Transverse colon (tissue), 4 donors: ENCODE results near the gene PRKCE. TPM values are rescaled to one million over a fixed set of nuclear protein-coding genes. Genes with fewer than 3 reads are reported as not detected.

Source experiments
- DNase-seq: peaks from one replicate; pipeline ENCODE4 v3.0.0-alpha.2; 2019
- H3K27ac ChIP-seq, 4 donors: fragments of 200-600 bp; sonication (generic); 2 replicates each; pipeline ENCODE4 v1.5.1; 2016 to 2018; ENCODE audit warnings: inconsistent platforms in 4 of 4
- H3K27me3 ChIP-seq: fragments of 200-600 bp; sonication (generic); 2 replicates; pipeline ENCODE4 v1.5.1; 2017; ENCODE audit warnings: inconsistent platforms
- H3K36me3 ChIP-seq, 4 donors: fragments of 200-600 bp; sonication (generic); 2 replicates each; pipeline ENCODE4 v1.5.1; 2017 to 2019; ENCODE audit warnings: inconsistent platforms in 4 of 4
- H3K4me1 ChIP-seq, 4 donors: fragments of 200-600 bp; sonication (generic); 2 replicates each; pipeline ENCODE4 v1.5.1; 2017 to 2020; ENCODE audit warnings: inconsistent platforms in 4 of 4
- H3K4me3 ChIP-seq, 4 donors: fragments of 200-600 bp; sonication (generic); 1 replicate in 1 of 4; 2 replicates in 3 of 4; pipeline versions ENCODE4 v1.5.1 to v1.6.1; 2017 to 2019; ENCODE audit warnings: inconsistent platforms in 4 of 4
- H3K9me3 ChIP-seq, 2 donors: fragments of 200-600 bp; sonication (generic); 2 replicates each; pipeline ENCODE4 v1.5.1; 2017 to 2019; ENCODE audit warnings: inconsistent platforms in 2 of 2
- EP300 ChIP-seq: sonication (generic); formaldehyde crosslinking; IDR thresholded peaks from one replicate; pipeline ENCODE4 v1.6.1; 2017; ENCODE audit warnings: antibody characterized with exemption, low read depth
- POLR2A ChIP-seq: fragments of 450-650 bp; IDR thresholded peaks from one replicate; pipeline ENCODE4 v1.6.1; 2016; ENCODE audit warnings: antibody characterized with exemption, mild to moderate bottlenecking, moderate library complexity
- POLR2AphosphoS5 ChIP-seq, 3 donors: sonication (generic); formaldehyde crosslinking; IDR thresholded peaks; one replicate each; pipeline ENCODE4 v1.6.1; 2016; ENCODE audit warnings: antibody characterized with exemption in 3 of 3
- WGBS, 2 donors: methylation state at CpG; one replicate each; pipeline ENCODE4 v1.1.5; 2018; ENCODE audit warnings: low coverage in 1 of 2; 5-methylcytosine and 5-hydroxymethylcytosine counted together
- in situ Hi-C, 4 donors: fragments of 200-750 bp; cut with MboI; loops; one replicate each; pipeline versions ENCODE4 v1.15.0 to v1.15.1; 2017; ENCODE audit warnings: low sequenced_read_pairs in 3 of 4, low pct_ligation_motif_present in 1 of 4, low pct_unique_long_range_greater_than_20kb in 1 of 4
- intact Hi-C: fragments of 100-400 bp; cut with DNase I; formaldehyde crosslinking; loops from one replicate; pipeline ENCODE4 v1.15.1; 2023; ENCODE audit warnings: low total_unique reads
- total RNA-seq, 4 donors: library from RNA; depleted of rRNA; stranded (reverse); fragments of >200 nt; gene quantifications; one replicate each; pipeline ENCODE4 v1.1.0, GENCODE V29; 2016
- TF ChIP-seq, protein P1 (sequence below), 5 experiments: fragments of 200-600 bp in 3 of 5; fragments of 450-650 bp in 2 of 5; sonication (generic) in 3 of 5; IDR thresholded peaks; 1 replicate in 2 of 5; 2 replicates in 3 of 5; pipeline ENCODE4 v1.5.1; 2016 to 2017; ENCODE audit warnings: antibody characterized with exemption in 5 of 5, inconsistent platforms in 3 of 5, mild to moderate bottlenecking in 2 of 5, moderate library complexity in 1 of 5

The PRKCE gene
- total RNA-seq, 4 donors from 2014 or later, result 8.6 to 20.6 (median 11.3) TPM

DNA sequence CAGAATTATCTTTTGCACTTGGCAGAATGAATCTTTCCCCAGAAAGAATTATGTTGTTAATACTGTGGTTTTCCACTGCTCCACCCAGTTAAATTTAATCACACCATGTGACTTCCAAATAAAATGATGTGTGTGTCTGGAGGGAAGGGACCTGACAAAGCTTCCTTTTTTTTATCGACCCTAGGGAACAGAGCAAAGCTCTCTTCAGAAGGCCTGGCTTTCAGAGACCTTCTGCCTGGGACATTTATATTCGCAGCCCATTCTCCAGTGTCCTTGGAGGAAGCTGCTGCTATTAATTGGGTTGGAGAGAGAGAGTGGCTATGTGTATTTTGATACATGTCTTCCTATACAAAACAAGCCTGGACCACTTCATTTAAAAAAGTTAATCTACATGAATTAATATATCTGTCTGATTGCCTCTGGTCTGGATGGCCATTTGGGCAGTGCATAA, 233.7 kb downstream of the PRKCE start:
- H3K9me3 ChIP-seq, result no peaks in the 10 kb centered on the region
- peak overlapping the region; percentile 61 to 80 (median 69) for H3K27ac ChIP-seq
- no peak for DNase-seq
- in situ Hi-C loops, result no loop called here
- 20 to 45% methylated on average over 1 to 2 of the region's 2 CpGs for WGBS, 2 donors
- H3K4me1 ChIP-seq, result peaks cover 33 to 77% (median 48%) of the 10 kb centered on the region in 4 donors
- H3K4me3 ChIP-seq, result no peak overlapping the region
- intact Hi-C loops, result loop anchor here (10.0 kb wide), 2 partner anchors 50 to 60 kb away; no protein-coding TSS in a partner anchor
- H3K27me3 ChIP-seq, result no peaks in the 10 kb centered on the region
- no peaks in the 10 kb centered on the region for H3K36me3 ChIP-seq
- TF ChIP-seq, protein P1, sequence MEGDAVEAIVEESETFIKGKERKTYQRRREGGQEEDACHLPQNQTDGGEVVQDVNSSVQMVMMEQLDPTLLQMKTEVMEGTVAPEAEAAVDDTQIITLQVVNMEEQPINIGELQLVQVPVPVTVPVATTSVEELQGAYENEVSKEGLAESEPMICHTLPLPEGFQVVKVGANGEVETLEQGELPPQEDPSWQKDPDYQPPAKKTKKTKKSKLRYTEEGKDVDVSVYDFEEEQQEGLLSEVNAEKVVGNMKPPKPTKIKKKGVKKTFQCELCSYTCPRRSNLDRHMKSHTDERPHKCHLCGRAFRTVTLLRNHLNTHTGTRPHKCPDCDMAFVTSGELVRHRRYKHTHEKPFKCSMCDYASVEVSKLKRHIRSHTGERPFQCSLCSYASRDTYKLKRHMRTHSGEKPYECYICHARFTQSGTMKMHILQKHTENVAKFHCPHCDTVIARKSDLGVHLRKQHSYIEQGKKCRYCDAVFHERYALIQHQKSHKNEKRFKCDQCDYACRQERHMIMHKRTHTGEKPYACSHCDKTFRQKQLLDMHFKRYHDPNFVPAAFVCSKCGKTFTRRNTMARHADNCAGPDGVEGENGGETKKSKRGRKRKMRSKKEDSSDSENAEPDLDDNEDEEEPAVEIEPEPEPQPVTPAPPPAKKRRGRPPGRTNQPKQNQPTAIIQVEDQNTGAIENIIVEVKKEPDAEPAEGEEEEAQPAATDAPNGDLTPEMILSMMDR (IDR thresholded peaks at IDR 0.05), result no peak
- TF ChIP-seq EP300 (no peak), POLR2AphosphoS5 (IDR thresholded peaks at IDR 0.05) (no peak), POLR2A (no peak)

- DNase-seq, result no peak
- Histone ChIP-seq H3K27me3 (no peaks in the 10 kb centered on the region), H3K9me3 (no peaks in the 10 kb centered on the region), H3K4me3 (no peak overlapping the region), H3K36me3 (no peaks in the 10 kb centered on the region), H3K4me1 (peaks cover 33 to 82% (median 48%) of the 10 kb centered on the region in 4 donors), H3K27ac (peak overlapping the region; percentile 61 to 80 (median 69))
- intact Hi-C loops (loop anchor here (10.0 kb wide), 2 partner anchors 49 to 61 kb away; no protein-coding TSS in a partner anchor), in situ Hi-C loops (no loop called here)
- TF ChIP-seq POLR2A, result no peak
- peak in 1 of 3 donors; percentile 48 for TF ChIP-seq POLR2AphosphoS5 (IDR thresholded peaks at IDR 0.05)
- TF ChIP-seq EP300, result no peak
- 67 to 84% methylated on average over 2 to 3 of the region's 3 CpGs for WGBS, 2 donors
These were observed 234.7 kb downstream of the PRKCE start for GRCh38 chr2:45886171-45886663.

DNA sequence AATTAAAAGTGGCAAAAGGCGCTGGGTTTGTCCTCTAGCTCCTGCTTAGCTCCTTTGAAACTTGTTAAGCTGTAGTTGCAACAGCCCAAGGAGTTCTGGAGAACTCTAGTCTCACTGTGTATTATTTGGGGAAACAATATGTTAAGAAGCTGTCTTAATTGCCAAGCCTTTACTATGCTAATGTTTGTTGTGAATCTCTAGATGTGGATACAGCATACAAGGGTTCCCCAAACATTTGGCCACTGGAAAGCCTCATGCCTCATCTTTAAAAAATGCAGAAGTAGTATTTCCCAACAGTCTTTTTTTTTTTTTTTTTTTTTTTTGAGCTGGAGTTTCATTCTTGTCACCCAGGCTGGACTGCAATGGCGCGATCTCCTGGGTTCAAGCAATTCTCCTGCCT, 236.7 kb downstream of the PRKCE start:
- TF ChIP-seq EP300 (no peak), POLR2AphosphoS5 (IDR thresholded peaks at IDR 0.05) (no peak), POLR2A (no peak)
- TF ChIP-seq, protein P1 (IDR thresholded peaks at IDR 0.05), result no peak
- H3K9me3 ChIP-seq, result no peaks in the 10 kb centered on the region
- WGBS, 2 donors, result 90% methylated on average over 3 of the region's 3 CpGs; no CpG with 5 or more reads in 1 of the 2 donors
- intact Hi-C loops, result loop anchor here (10.0 kb wide), 2 partner anchors 47 to 63 kb away; no protein-coding TSS in a partner anchor
- H3K4me1 ChIP-seq, result peaks cover 30 to 88% (median 43%) of the 10 kb centered on the region in 4 donors
- peak overlapping the region; percentile 31 to 62 (median 40) for H3K27ac ChIP-seq
- no peak overlapping the region for H3K4me3 ChIP-seq
- in situ Hi-C loops, result no loop called here
- DNase-seq, result no peak
- no peaks in the 10 kb centered on the region for H3K36me3 ChIP-seq
- H3K27me3 ChIP-seq, result no peaks in the 10 kb centered on the region

- Histone ChIP-seq H3K36me3 (no peaks in the 10 kb centered on the region), H3K27me3 (no peaks in the 10 kb centered on the region), H3K9me3 (no peaks in the 10 kb centered on the region), H3K4me3 (no peak overlapping the region), H3K27ac (peak overlapping the region; percentile 16 to 62 (median 30)), H3K4me1 (peaks cover 27 to 83% (median 39%) of the 10 kb centered on the region in 4 donors)
- intact Hi-C loops, result loop anchor here (10.0 kb wide), 2 partner anchors 46 to 64 kb away; no protein-coding TSS in a partner anchor
- TF ChIP-seq POLR2AphosphoS5 (IDR thresholded peaks at IDR 0.05) (no peak), POLR2A (no peak), EP300 (no peak)
- TF ChIP-seq, protein P1 (IDR thresholded peaks at IDR 0.05), result no peak
- no peak for DNase-seq
- in situ Hi-C loops, result no loop called here
- WGBS, 2 donors, result 80 to 89% methylated on average over 1 to 4 of the region's 4 CpGs
These were observed 237.2 kb downstream of the PRKCE start for GRCh38 chr2:45888641-45889040.
